ENCODE data around the gene UBE2L5.

The UBE2L5 gene

GRCh38 chr13:30422054-30422839, at the start of gene UBE2L5:
Gene UBE2L5, plus strand, starts transcription at chr13:30422493. Its CDS starts 5,498 bp downstream, at chr13:30427991.
- no peak for DNase-seq

GRCh38 chr13:30373727-30374126, 48.6 kb upstream of the UBE2L5 start:
- no peak for DNase-seq

GRCh38 chr13:30375265-30375835, 46.9 kb upstream of the UBE2L5 start:
- DNase-seq, result no peak

GRCh38 chr13:30376426-30377311, 45.6 kb upstream of the UBE2L5 start:
- no peak for DNase-seq

GRCh38 chr13:30377312-30377685, 45.0 kb upstream of the UBE2L5 start:
- no peak for DNase-seq

- DNase-seq, result no peak
Observed at GRCh38 chr13:30378191-30378590, 44.1 kb upstream of the UBE2L5 start.

GRCh38 chr13:30381049-30381448, 41.2 kb upstream of the UBE2L5 start:
- DNase-seq, result no peak

- DNase-seq, result no peak
Observed at GRCh38 chr13:30382836-30383525, 39.3 kb upstream of the UBE2L5 start.

- DNase-seq, result no peak
Observed at GRCh38 chr13:30388406-30389283, 33.6 kb upstream of the UBE2L5 start.

- DNase-seq, result no peak
Observed at GRCh38 chr13:30391956-30392680, 30.2 kb upstream of the UBE2L5 start.

GRCh38 chr13:30392681-30393045, 29.6 kb upstream of the UBE2L5 start:
- no peak for DNase-seq

- no peak for DNase-seq
Observed at GRCh38 chr13:30394751-30395191, 27.5 kb upstream of the UBE2L5 start.

- DNase-seq, result no peak
Observed at GRCh38 chr13:30395192-30396158, 26.8 kb upstream of the UBE2L5 start.

- DNase-seq, result no peak
Observed at GRCh38 chr13:30396434-30397075, 25.7 kb upstream of the UBE2L5 start.

GRCh38 chr13:30398601-30399072, 23.7 kb upstream of the UBE2L5 start:
- no peak for DNase-seq

- DNase-seq, result no peak
Observed at GRCh38 chr13:30400376-30400775, 21.9 kb upstream of the UBE2L5 start.

- DNase-seq, result no peak
Observed at GRCh38 chr13:30401347-30401746, 20.9 kb upstream of the UBE2L5 start.

GRCh38 chr13:30403456-30403855, 18.8 kb upstream of the UBE2L5 start:
- no peak for DNase-seq

GRCh38 chr13:30404207-30404606, 18.1 kb upstream of the UBE2L5 start:
- no peak for DNase-seq

Measured in NCI-H1417 treated with DMSO at 0.1 percent for 48 hours (cell line).